ENCODE data around the gene PAM16.

DNA sequence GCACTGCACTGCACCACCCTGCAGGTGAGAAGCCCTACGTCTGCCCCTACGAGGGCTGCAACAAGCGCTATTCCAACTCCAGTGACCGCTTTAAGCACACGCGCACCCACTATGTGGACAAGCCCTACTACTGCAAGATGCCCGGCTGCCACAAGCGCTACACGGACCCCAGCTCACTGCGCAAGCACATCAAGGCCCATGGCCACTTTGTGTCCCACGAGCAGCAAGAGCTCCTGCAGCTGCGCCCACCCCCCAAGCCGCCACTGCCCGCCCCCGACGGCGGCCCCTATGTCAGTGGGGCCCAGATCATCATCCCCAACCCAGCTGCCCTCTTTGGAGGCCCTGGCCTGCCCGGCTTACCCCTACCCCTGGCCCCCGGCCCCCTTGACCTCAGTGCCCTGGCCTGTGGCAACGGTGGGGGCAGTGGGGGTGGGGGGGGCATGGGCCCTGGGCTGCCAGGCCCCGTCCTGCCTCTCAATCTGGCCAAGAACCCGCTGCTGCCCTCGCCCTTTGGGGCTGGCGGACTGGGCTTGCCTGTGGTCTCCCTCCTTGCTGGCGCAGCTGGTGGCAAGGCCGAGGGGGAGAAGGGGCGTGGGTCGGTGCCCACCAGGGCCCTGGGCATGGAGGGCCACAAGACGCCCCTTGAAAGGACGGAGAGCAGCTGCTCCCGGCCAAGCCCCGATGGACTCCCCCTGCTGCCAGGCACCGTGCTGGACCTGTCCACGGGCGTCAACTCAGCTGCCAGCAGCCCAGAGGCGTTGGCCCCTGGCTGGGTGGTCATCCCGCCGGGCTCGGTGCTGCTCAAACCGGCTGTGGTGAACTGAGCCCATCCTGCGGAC, 14.2 kb downstream of the PAM16 start:
- TF ChIP-seq CTCF (IDR thresholded peaks at IDR 0.05 in 8 of 11, conservative IDR thresholded peaks at IDR 0.05 in 3 of 11) (no peak), POLR2A (IDR thresholded peaks at IDR 0.05) (no peak), POLR2AphosphoS5 (IDR thresholded peaks at IDR 0.05) (peak in 1 of 3 donors; percentile 36)
